ENCODE data around the gene ELFN2.
A peak's percentile ranks its signal among the peaks of the same experiment; 100 is the strongest.

The ELFN2 gene

DNA sequence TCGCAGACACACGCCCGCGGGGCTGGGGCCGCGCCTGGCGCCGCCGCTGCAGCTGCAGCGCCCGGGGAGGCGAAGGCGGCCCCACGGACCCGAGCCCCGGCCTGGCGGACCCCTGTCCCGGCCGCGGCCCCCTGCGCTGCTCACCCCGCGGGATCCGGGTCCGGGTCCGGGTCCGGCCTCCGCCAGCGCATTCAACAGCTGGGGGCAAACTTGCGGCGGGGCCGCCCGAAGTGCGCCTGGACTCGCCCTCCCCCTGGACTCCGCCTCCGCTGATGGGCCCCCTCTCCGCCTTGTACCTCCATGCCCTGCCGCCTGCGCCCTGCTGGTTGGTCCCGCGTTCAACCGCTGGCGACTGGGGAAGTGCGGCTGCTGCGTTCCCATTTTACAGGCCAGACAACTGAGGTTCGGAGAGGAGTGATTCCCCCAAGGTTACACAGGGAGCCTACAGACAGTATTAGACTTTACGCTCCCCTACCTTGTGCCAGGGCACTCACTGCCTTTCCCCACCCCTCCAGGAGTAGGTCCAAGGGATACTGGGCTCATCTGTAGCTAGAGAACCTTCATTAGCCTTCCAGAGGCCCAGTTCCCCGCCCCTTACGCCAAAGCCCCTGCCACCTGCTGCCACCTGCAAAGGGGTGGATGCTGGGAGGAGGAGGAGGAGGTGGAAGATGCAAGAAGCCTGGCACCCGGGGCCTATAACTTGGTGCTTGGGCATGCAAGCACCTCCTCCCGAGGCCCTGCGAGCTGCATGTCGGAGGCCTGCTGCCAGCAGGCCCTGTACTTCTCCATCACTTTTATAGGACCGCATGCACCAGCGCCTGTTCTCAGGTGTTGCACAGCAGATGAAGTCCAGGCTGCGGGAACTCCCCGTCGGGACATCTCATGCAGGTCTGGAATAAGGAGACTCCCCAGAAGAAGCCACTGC lies 694 bp upstream of the ELFN2 start:
- no peak for DNase-seq (ENCODE audit: low spot score)

DNA sequence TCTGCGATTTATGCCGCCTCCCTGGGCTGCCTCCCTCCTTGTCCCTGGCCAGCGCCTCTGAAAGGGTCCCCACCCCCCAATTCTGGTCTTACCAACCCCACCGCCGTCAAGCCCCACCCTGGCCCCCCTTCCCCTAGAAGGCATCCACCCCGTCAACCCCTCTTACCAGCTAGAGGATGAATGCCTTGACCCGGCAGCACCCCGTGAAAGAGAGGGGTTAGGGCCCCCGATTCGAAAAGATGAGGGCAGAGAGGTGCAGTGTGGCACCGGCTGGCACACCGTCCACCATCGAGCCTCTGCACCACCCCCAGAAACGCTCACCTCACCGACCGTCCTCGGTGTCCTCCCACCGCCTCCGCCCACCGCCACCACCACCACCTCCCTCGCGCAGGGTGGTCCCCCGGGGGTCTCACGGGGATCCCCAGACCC lies 559 bp downstream of the ELFN2 start:
- no peak for DNase-seq (ENCODE audit: low spot score)

GRCh38 chr22:37425800-37426705 lies 1.2 kb downstream of the ELFN2 start:
- DNase-seq (ENCODE audit: low spot score) = no peak

GRCh38 chr22:37425369-37425768 lies 1.9 kb downstream of the ELFN2 start:
- DNase-seq (ENCODE audit: low spot score) = no peak

DNA sequence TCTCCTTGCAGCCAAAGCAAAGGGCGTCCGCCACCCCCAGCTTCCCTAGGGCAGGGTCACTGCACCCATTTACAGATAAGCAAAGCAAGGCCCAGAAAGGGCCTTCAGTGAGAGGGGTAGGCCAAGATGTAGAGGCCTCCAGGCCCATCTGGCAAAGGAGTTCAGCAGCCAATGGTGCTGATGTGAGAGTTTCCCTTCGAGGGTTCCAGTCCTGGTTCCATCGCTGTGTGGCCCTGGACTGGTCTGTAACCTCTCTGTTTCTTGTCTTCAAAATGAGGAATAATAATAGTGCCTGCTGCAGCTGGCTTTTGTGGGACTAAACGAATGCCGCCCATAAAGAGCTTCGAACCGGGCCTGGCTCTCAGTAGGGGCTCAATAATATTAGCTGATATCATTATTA lies 4.0 kb downstream of the ELFN2 start:
- DNase-seq (ENCODE audit: low spot score) = no peak

- no peak for DNase-seq (ENCODE audit: low spot score)
Observed at GRCh38 chr22:37421468-37421877, 5.8 kb downstream of the ELFN2 start.

GRCh38 chr22:37420686-37421467 lies 6.4 kb downstream of the ELFN2 start:
- no peak for DNase-seq (ENCODE audit: low spot score)

- DNase-seq (ENCODE audit: low spot score) = no peak
Observed at GRCh38 chr22:37419969-37420685, 7.2 kb downstream of the ELFN2 start.

- no peak for DNase-seq (ENCODE audit: low spot score)
Observed at GRCh38 chr22:37419370-37419968, 7.8 kb downstream of the ELFN2 start.

DNA sequence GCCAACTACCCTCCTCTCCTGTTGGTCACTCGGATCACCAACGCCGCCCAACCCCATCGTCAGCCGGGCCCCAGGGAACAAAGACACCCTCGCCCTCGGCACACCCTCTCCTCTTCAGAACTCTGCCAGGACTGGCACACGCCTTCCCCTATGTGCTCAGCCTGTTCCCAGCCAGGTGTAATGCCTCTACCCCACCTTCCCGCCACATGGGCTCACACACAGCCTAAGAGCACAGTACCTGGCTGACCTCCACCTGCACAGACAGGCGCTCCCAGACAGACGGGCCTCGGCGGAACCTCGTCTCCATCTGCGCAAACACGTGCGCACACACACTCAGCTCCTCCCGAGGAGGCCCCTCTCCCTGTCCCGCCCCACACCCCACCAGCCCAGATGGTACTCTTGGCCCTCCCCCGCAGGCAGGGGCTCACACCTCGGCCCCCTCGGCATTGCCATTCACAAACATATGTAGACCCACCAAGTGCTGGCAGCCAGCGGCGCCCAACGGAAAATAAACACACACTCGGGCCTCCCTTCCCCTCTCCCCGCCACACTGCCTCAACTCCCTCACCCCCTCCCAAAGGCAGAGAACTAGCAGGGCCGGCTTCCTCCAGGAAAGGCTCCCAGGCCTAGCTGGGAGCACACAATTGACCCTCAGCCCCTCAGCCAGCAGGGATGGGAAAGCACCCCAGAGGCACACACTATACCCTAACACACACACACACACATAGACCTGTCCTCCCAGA lies 8.5 kb downstream of the ELFN2 start:
- no peak for DNase-seq (ENCODE audit: low spot score)

DNA sequence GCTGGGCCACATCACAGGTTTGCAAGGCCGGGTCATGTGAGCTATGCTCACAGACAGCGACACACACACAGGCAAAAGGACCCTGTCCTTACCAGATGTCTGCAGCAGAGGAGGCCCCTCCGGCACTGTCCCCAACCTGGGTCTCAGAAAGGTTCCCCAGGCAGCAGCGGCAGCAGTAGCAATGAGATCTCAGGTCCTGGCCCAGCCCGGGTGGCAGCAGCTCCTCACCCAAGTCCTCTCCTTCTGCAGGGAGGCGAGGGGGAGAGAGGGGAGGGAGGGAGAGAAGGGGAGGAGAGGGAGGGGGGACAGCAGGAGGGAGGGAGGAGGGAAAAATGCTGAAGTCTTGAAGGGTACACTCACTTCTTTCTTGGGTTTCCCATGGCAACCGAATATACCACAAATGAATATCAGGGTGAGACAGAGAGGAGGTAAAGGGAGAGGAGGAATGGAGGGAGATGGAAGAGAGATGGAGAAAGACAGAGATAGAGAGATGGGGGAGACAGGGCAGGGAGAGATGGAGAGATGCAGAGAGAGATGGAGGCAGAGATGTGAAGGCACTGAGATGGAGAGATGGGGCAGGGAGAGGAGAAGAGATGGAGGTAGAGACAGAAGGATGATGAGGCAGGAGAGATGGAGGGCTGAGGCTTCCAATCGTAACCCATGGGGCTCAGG lies 9.5 kb downstream of the ELFN2 start:
- no peak for DNase-seq (ENCODE audit: low spot score)

- no peak for DNase-seq (ENCODE audit: low spot score)
Observed at GRCh38 chr22:37417264-37417663, 10.0 kb downstream of the ELFN2 start.

- DNase-seq (ENCODE audit: low spot score) = peak; percentile 16
Observed at GRCh38 chr22:37416827-37417226, 10.5 kb downstream of the ELFN2 start.

DNA sequence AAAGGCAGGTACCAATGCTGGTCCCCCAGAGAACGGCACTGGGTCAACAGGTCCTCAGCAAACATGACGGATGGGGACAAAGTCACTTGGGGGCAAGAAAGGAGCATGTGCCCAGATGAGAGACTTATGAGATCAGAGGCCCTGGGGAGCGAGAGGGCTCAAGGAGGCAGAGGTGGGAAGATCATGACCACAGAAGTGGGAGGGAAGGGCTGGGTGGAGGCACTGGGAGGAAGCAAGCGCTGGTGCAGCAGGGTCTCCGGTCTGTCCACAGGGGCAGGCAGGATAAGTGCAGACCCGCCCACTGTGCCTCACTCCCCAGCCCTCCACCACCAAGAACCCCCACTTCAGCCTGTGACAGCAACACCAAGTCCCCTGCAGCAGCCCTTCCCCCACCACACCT lies 10.9 kb downstream of the ELFN2 start:
- DNase-seq (ENCODE audit: low spot score) = no peak

DNA sequence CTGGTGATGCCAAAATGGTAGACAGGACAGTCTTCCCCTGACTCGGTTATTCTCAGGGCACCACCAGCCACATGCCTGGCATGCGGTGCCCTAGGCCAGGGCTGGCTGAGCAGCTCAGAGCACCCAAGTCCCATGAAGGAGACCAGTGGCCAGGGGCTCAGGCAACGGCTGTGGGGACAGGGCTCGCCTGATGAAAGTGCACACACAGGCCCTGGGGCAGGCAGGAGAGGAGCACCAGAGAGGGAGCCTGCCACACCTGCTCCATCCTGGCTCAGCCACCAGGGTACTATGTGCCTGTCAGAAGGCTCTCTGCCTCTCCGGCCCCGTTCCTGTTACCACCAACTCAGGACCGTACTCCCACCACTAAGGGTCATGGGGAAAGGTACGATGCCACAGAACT lies 12.1 kb downstream of the ELFN2 start:
- DNase-seq (ENCODE audit: low spot score) = no peak

GRCh38 chr22:37414288-37414687 lies 13.0 kb downstream of the ELFN2 start:
- no peak for DNase-seq (ENCODE audit: low spot score)

GRCh38 chr22:37413546-37413945 lies 13.7 kb downstream of the ELFN2 start:
- DNase-seq (ENCODE audit: low spot score) = no peak

- no peak for DNase-seq (ENCODE audit: low spot score)
Observed at GRCh38 chr22:37412495-37413250, 14.6 kb downstream of the ELFN2 start.

- DNase-seq (ENCODE audit: low spot score) = no peak
Observed at GRCh38 chr22:37411655-37412054, 15.6 kb downstream of the ELFN2 start.

Measured in CD4-positive, alpha-beta T cell treated with Interleukin-6 at 100 ng/mL for 8 hours (primary cell).